OCI-LY7 (cell line): Measurements from ENCODE around the gene KCNQ2. TPM values are rescaled to one million over a fixed set of nuclear protein-coding genes. Genes with fewer than 3 reads are reported as not detected.

Source experiments
- BruUV-seq: library from RNA; stranded (reverse); fragments of 400-500 nt; replicated peaks from 2 replicates; lab custom pipeline; 2021; lab: Mats Ljungman, UMichigan
- CTCF ChIA-PET: fragments of 300-600 bp; sonication (Branson Sonifier 250); formaldehyde crosslinking; loops from one replicate; lab custom pipeline; 2022; ENCODE audit warnings: antibody characterized with exemption; ENCODE audit not compliant: unreplicated experiment; lab: Charles Lee
- POLR2A ChIA-PET: fragments of 300-600 bp; sonication (Branson Sonifier 250); formaldehyde crosslinking; loops from one replicate; lab custom pipeline; 2022; ENCODE audit warnings: antibody characterized with exemption; lab: Charles Lee
- DNase-seq: peaks from one replicate; pipeline ENCODE4 v3.0.0-alpha.2; 2015; ENCODE audit warnings: low spot score
- H2AFZ ChIP-seq: fragments of 200-600 bp; sonication (generic), shearing (Covaris generic); 2 replicates; pipeline ENCODE4 v1.6.1; 2014; ENCODE audit warnings: mild to moderate bottlenecking, antibody characterized with exemption, low read length, moderate library complexity
- H3K27ac ChIP-seq: fragments of 200-600 bp; sonication (generic); 2 replicates; pipeline ENCODE4 v1.5.1; 2014; ENCODE audit warnings: mixed run types, low read depth, mild to moderate bottlenecking, moderate library complexity, low read length, inconsistent platforms; ENCODE audit not compliant: poor library complexity, severe bottlenecking
- H3K36me3 ChIP-seq: fragments of 200-600 bp; sonication (generic); 2 replicates; pipeline ENCODE4 v1.6.1; 2014; ENCODE audit warnings: mild to moderate bottlenecking, antibody characterized with exemption, low read length, moderate library complexity, mixed read lengths; ENCODE audit not compliant: insufficient read depth
- H3K4me1 ChIP-seq: fragments of 200-600 bp; sonication (generic); 2 replicates; pipeline ENCODE4 v1.5.1; 2014; ENCODE audit warnings: mild to moderate bottlenecking, low read length; ENCODE audit not compliant: insufficient read depth, poor library complexity, severe bottlenecking
- H3K4me2 ChIP-seq: fragments of 200-600 bp; sonication (generic); 2 replicates; pipeline ENCODE4 v1.6.1; 2014; ENCODE audit warnings: mild to moderate bottlenecking, low read length
- H3K4me3 ChIP-seq: fragments of 200-600 bp; sonication (generic); 2 replicates; pipeline ENCODE4 v1.5.1; 2014; ENCODE audit warnings: mild to moderate bottlenecking, low read depth, low read length; ENCODE audit not compliant: poor library complexity, severe bottlenecking
- H3K79me2 ChIP-seq: fragments of 200-600 bp; sonication (generic); 2 replicates; pipeline ENCODE4 v1.6.1; 2016; ENCODE audit warnings: low read depth, mild to moderate bottlenecking, low read length, moderate library complexity, mixed read lengths; ENCODE audit not compliant: insufficient read depth
- H3K9me2 ChIP-seq: fragments of 200-600 bp; sonication (generic); 2 replicates; pipeline ENCODE4 v1.6.1; 2016; ENCODE audit warnings: mild to moderate bottlenecking, low read length, mixed read lengths; ENCODE audit not compliant: insufficient read depth
- H3K9me3 ChIP-seq: fragments of 200-600 bp; sonication (generic); 2 replicates; pipeline ENCODE4 v1.6.1; 2014; ENCODE audit warnings: mild to moderate bottlenecking, mixed run types, low read length, mixed read lengths
- H4K20me1 ChIP-seq: fragments of 200-600 bp; sonication (generic); 2 replicates; pipeline ENCODE4 v1.6.1; 2014; ENCODE audit warnings: mild to moderate bottlenecking, antibody characterized with exemption, low read length, moderate library complexity, mixed read lengths; ENCODE audit not compliant: insufficient read depth
- EZH2phosphoT487 ChIP-seq: fragments of 200-600 bp; sonication (generic); IDR thresholded peaks from 2 replicates; pipeline ENCODE4 v1.6.1; 2018; ENCODE audit warnings: low read depth, borderline replicate concordance, mild to moderate bottlenecking, mixed run types, antibody characterized with exemption, low read length, moderate library complexity, mixed read lengths
- intact Hi-C: fragments of 100-400 bp; cut with micrococcal nuclease; formaldehyde crosslinking; loops from one replicate; pipeline ENCODE4 v1.10.0; 2022; ENCODE audit not compliant: unreplicated experiment
- total RNA-seq, 2 experiments: library from RNA; depleted of rRNA in 1 of 2; stranded (reverse); fragments of >200 nt in 1 of 2; shearing (Covaris generic) in 1 of 2; gene quantifications; 2 replicates each; pipeline ENCODE4 v1.2.3, GENCODE V29; 2014 to 2022
- TF ChIP-seq, protein P1 (sequence below): fragments of 200-600 bp; sonication (generic); conservative IDR thresholded peaks from 2 replicates; pipeline ENCODE4 v1.5.1; 2014; ENCODE audit warnings: mild to moderate bottlenecking, antibody characterized with exemption, low read length, moderate library complexity, mixed read lengths

The KCNQ2 gene
- total RNA-seq, 2 experiments from 2014 or later: not detected

DNA sequence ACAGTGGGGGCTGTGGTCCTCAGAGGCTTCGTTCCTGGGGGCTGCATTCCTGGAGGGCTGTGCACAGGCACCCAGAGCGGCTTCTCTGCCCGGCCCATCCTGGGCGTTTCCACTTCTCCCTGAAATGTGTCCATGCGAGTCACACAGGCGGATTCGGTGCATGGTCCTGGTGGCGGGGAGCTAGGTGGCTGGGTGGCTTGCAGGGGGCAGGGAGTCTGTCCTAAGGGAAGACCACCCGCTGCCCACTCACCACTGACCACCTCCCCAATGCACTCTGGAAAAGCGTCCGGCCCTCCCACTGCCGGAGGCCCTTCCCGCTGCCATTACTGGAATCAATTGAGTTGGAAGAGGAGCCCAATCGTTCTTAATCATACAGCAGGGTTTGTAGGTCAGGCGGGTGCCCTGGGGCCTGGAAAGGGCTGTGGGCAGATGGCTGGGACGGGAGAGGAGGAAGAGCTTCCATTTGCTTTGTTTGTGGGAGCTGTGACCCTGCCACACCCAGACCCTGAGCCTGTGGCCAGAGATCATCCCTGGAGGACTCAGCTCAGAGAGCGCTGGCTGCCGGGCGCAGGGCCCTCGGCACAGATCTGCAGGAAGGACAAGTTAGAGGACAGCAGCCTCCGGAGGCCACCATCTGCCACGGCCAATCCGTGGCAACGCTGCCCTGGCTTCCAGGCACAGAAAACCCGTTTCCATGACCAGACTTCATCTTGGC is 117.7 kb downstream of the KCNQ2 start:
- H3K36me3 ChIP-seq: no peaks in the 10 kb centered on the region
- H2AFZ ChIP-seq: no peak overlapping the region
- no peak overlapping the region for H3K27ac ChIP-seq
- no TSS peak for BruUV-seq
- H3K4me2 ChIP-seq: no peak overlapping the region
- H3K4me3 ChIP-seq: no peak overlapping the region
- H4K20me1 ChIP-seq: no peaks in the 10 kb centered on the region
- TF ChIP-seq EZH2phosphoT487: no peak
- TF ChIP-seq, protein P1, sequence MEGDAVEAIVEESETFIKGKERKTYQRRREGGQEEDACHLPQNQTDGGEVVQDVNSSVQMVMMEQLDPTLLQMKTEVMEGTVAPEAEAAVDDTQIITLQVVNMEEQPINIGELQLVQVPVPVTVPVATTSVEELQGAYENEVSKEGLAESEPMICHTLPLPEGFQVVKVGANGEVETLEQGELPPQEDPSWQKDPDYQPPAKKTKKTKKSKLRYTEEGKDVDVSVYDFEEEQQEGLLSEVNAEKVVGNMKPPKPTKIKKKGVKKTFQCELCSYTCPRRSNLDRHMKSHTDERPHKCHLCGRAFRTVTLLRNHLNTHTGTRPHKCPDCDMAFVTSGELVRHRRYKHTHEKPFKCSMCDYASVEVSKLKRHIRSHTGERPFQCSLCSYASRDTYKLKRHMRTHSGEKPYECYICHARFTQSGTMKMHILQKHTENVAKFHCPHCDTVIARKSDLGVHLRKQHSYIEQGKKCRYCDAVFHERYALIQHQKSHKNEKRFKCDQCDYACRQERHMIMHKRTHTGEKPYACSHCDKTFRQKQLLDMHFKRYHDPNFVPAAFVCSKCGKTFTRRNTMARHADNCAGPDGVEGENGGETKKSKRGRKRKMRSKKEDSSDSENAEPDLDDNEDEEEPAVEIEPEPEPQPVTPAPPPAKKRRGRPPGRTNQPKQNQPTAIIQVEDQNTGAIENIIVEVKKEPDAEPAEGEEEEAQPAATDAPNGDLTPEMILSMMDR: no peak
- no peaks in the 10 kb centered on the region for H3K9me3 ChIP-seq
- POLR2A ChIA-PET: no interaction called here
- H3K9me2 ChIP-seq: no peaks in the 10 kb centered on the region
- H3K79me2 ChIP-seq: no peaks in the 10 kb centered on the region
- intact Hi-C loops: no loop called here
- CTCF ChIA-PET: no interaction called here
- H3K4me1 ChIP-seq: no peaks in the 10 kb centered on the region
- DNase-seq: no peak

DNA sequence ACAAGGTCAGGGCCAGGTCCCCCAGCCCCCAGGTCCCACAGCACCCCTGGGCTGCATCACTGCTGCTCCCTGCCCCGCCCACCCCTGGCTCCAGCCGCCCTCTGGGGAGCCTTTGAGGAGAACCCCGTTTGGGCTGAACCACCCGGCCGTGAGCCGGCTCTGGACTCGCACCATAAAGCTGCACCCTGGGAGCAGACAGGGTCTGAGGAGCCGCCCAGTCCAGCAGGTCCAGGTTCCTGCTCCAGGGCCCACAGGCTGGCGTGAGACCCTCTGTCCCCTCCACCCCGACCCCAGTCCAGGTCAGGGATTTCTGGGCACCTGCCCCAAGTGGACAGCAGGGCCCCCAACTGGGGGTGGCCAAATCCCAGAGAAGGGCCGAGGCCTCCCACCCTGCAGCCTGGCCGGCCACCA is 119.6 kb downstream of the KCNQ2 start:
- ChIA-PET CTCF (no interaction called here), POLR2A (no interaction called here)
- intact Hi-C loops: no loop called here
- Histone ChIP-seq H3K4me1 (no peaks in the 10 kb centered on the region), H3K9me3 (no peaks in the 10 kb centered on the region), H3K36me3 (no peaks in the 10 kb centered on the region), H4K20me1 (no peaks in the 10 kb centered on the region), H2AFZ (no peak overlapping the region), H3K4me2 (no peak overlapping the region), H3K79me2 (no peaks in the 10 kb centered on the region), H3K27ac (no peak overlapping the region), H3K4me3 (no peak overlapping the region), H3K9me2 (no peaks in the 10 kb centered on the region)
- BruUV-seq: no TSS peak
- TF ChIP-seq, protein P1: no peak
- TF ChIP-seq EZH2phosphoT487: no peak
- no peak for DNase-seq

DNA sequence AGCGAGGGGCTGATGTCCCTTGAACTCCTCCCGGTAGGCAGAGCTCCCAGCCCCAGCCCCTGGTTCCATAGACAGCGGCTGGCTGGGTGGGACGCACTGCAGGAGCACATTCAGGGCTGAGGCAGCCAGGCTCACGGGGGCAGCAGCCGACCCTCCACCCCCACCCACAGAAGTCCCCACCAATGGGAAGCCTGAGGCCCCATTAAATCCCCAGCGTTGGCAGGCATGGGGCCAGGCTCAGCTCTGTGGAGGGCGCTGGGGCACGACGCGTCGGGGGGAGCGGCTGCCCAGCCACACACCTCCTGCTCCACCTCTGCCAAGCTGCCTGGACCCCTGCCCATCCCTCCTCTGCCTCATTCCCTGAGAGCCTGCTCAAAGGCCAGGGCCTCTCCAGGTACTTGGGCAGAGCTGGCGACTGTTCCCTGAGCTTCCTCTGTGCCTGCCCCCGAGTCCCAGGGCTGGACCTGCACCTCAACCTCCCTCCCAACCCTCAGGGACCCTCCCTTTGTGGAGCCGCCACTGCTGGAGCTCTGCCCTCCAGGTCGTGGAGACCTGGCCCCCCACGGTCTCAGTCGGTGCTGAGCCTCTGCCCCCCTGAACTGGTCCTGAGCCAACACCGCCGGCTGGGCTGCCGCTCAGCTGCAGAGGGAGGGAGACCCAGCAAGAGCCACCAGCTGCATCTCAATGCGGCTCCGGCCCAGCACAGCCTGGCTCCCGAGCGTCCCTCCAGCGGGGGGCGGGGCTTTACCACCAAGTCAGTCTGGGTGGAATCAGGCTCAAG is 120.5 kb downstream of the KCNQ2 start:
- H3K36me3 ChIP-seq: no peaks in the 10 kb centered on the region
- no peaks in the 10 kb centered on the region for H3K9me2 ChIP-seq
- ChIA-PET POLR2A (no interaction called here), CTCF (no interaction called here)
- no peaks in the 10 kb centered on the region for H3K4me1 ChIP-seq
- no peak overlapping the region for H3K4me3 ChIP-seq
- no peaks in the 10 kb centered on the region for H3K79me2 ChIP-seq
- no peaks in the 10 kb centered on the region for H4K20me1 ChIP-seq
- no peak overlapping the region for H3K27ac ChIP-seq
- intact Hi-C loops: no loop called here
- no peak for DNase-seq
- TF ChIP-seq EZH2phosphoT487: no peak
- no peak overlapping the region for H3K4me2 ChIP-seq
- BruUV-seq: no TSS peak
- H3K9me3 ChIP-seq: no peaks in the 10 kb centered on the region
- no peak overlapping the region for H2AFZ ChIP-seq
